Measurements from ENCODE around the gene MCRIP2. TPM values are rescaled to one million over a fixed set of nuclear protein-coding genes. Genes with fewer than 3 reads are reported as not detected.

The MCRIP2 gene
- total and polyA plus RNA-seq, 2 of the 8 experiments (the other 6 are each of a cell fraction or from before 2014, with no cell fraction given) = 45.4 to 75.5 TPM

DNA sequence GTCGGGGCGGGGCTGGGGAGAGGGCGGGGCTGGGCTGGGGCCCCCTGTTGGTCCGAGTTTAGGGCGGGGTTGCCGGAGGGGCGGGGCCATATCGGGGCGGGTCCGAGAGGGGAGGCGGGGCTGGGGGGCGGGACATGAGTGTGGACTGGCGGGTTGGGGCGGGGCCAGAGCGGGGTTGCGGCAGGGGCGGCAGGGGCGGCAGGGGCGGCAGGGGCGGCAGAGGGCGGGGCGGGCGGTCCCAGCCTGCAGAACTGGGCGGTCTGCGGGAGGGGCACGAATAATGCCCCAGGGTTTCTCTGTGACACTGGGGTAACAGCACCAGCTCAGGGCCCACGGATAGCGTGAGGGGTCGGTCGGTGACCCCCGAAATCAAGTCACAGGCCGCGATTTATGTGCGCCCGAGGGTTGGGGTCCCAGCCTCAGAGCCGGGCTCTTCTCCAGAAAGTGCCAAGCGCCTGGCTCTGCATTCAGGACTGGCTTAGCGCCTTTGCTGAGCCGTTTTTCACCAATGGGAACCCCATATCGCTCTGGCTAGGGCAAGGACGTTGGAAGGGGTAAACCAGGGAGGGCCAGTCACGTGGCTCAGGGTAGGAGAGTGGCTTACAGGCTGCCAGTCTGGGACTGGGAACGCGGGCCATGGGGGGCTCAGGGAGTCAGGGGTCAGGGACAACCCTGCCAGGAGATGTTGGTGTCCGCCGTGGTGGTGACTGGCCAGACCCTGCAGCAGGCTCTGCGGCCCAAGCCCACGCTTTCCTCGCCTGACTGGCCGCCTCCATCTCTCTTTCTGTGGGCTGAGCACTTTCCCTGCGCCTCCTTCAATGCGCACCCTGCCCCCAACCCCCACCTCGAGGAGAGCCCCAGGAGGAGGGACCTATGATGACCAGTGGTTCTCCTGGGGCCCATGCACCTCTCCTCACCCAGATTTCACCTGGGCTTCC, 4.3 kb upstream of the MCRIP2 start (continued):
- TF ChIP-seq CHD2 (IDR thresholded peaks at IDR 0.05; ENCODE audit: low read length) = no peak
- TF ChIP-seq CTBP2 (IDR thresholded peaks at IDR 0.05; ENCODE audit: borderline replicate concordance, insufficient read depth, insufficient read length, low read length) = no peak
- no peak for TF ChIP-seq FOSL1 (IDR thresholded peaks at IDR 0.05; ENCODE audit: insufficient read depth, low read depth, low read length)
- 0 out of 2 replicates have a peak, but pooled peaks have one; percentile 19 for TF ChIP-seq RBBP5 (IDR thresholded peaks at IDR 0.05; ENCODE audit: borderline replicate concordance, low read depth, low read length)
- TF ChIP-seq CHD7 (IDR thresholded peaks at IDR 0.05; ENCODE audit: insufficient replicate concordance, low read length) = no peak
- no peak for TF ChIP-seq SIX5 (IDR thresholded peaks at IDR 0.05; ENCODE audit: low read depth, low read length)
- TF ChIP-seq, protein P1, sequence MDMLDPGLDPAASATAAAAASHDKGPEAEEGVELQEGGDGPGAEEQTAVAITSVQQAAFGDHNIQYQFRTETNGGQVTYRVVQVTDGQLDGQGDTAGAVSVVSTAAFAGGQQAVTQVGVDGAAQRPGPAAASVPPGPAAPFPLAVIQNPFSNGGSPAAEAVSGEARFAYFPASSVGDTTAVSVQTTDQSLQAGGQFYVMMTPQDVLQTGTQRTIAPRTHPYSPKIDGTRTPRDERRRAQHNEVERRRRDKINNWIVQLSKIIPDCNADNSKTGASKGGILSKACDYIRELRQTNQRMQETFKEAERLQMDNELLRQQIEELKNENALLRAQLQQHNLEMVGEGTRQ (IDR thresholded peaks at IDR 0.05; ENCODE audit: low read length) = peak; percentile 48; the same call in 1 of the 2 replicates

All from H1 (cell line).